IMR-90 (cell line): ENCODE data around the gene RFTN1. TPM values are rescaled to one million over a fixed set of nuclear protein-coding genes. Genes with fewer than 3 reads are reported as not detected.

Experiments used
- ATAC-seq: fragments of 200-7000 bp; cut with Tn5 transposase; 2 replicates; pipeline ENCODE4 v1.9.1; 2020; ENCODE audit warnings: low read depth, mild to moderate bottlenecking, moderate library complexity
- BruUV-seq: library from RNA; stranded (reverse); fragments of 400-500 nt; replicated peaks from 2 replicates; lab custom pipeline; 2021; lab: Mats Ljungman, UMichigan
- CTCF ChIA-PET: fragments of 300-600 bp; formaldehyde crosslinking; extraction: SDS; loops from one replicate; lab custom pipeline; 2021; ENCODE audit warnings: antibody characterized with exemption; lab: Yijun Ruan, JAX
- POLR2A ChIA-PET: fragments of 300-600 bp; sonication (Branson Sonifier 250); formaldehyde crosslinking; loops from one replicate; lab custom pipeline; 2022; ENCODE audit warnings: antibody characterized with exemption; ENCODE audit not compliant: unreplicated experiment; lab: Charles Lee
- DNase-seq: peaks from one replicate; pipeline ENCODE4 v3.0.0; 2013
- H2AFZ ChIP-seq: replicated peaks from 2 replicates; pipeline ENCODE3; 2013; ENCODE audit warnings: low read length, mild to moderate bottlenecking; ENCODE audit not compliant: poor library complexity
- H2AK5ac ChIP-seq: 2 replicates; pipeline ENCODE4 v1.6.1; 2013; ENCODE audit warnings: low read depth, low read length, inconsistent platforms
- H2AK9ac ChIP-seq: replicated peaks from 2 replicates; pipeline ENCODE3; 2013; ENCODE audit warnings: mild to moderate bottlenecking, low read depth, low read length, moderate library complexity; ENCODE audit not compliant: poor library complexity
- H2BK120ac ChIP-seq: 2 replicates; pipeline ENCODE4 v1.6.1; 2013; ENCODE audit warnings: low read depth, low read length, inconsistent platforms
- H2BK15ac ChIP-seq: 3 replicates; pipeline ENCODE4 v1.6.1; 2013; ENCODE audit warnings: low read depth, low read length, inconsistent platforms
- H2BK20ac ChIP-seq: 2 replicates; pipeline ENCODE4 v1.6.1; 2013; ENCODE audit warnings: low read depth, mild to moderate bottlenecking, inconsistent platforms, low read length, moderate library complexity
- H2BK5ac ChIP-seq: 2 replicates; pipeline ENCODE4 v1.6.1; 2013; ENCODE audit warnings: mild to moderate bottlenecking, low read depth, low read length, inconsistent platforms; ENCODE audit not compliant: poor library complexity, severe bottlenecking
- H3K14ac ChIP-seq: replicated peaks from 2 replicates; pipeline ENCODE4 v1.6.1; 2013; ENCODE audit warnings: low read depth, low read length, inconsistent platforms
- H3K18ac ChIP-seq: 2 replicates; pipeline ENCODE4 v1.6.1; 2013; ENCODE audit warnings: low read depth, low read length, control low read depth
- H3K23ac ChIP-seq: 2 replicates; pipeline ENCODE4 v1.6.1; 2013; ENCODE audit warnings: low read depth, low read length, inconsistent platforms
- H3K27ac ChIP-seq: 2 replicates; pipeline ENCODE4 v1.5.1; 2013; ENCODE audit warnings: mild to moderate bottlenecking, control low read depth, low read length; ENCODE audit not compliant: insufficient read depth
- H3K27me3 ChIP-seq: 2 replicates; pipeline ENCODE4 v1.6.1; 2013; ENCODE audit warnings: low read length; ENCODE audit not compliant: control insufficient read depth, insufficient read depth
- H3K36me3 ChIP-seq: 2 replicates; pipeline ENCODE4 v1.6.1; 2013; ENCODE audit warnings: low read length, mixed read lengths; ENCODE audit not compliant: control insufficient read depth, insufficient read depth
- H3K4ac ChIP-seq: 2 replicates; pipeline ENCODE4 v1.6.1; 2013; ENCODE audit warnings: low read depth, low read length, inconsistent platforms
- H3K4me1 ChIP-seq: 2 replicates; pipeline ENCODE4 v1.6.1; 2013; ENCODE audit warnings: low read length, mixed read lengths; ENCODE audit not compliant: control insufficient read depth, insufficient read depth
- H3K4me2 ChIP-seq: 2 replicates; pipeline ENCODE4 v1.6.1; 2013; ENCODE audit warnings: low read depth, mild to moderate bottlenecking, control low read depth, low read length, moderate library complexity
- H3K4me3 ChIP-seq: 2 replicates; pipeline ENCODE4 v1.5.1; 2013; ENCODE audit warnings: low read depth, mild to moderate bottlenecking, control low read depth, low read length, moderate library complexity; ENCODE audit not compliant: insufficient read depth
- H3K56ac ChIP-seq: 2 replicates; pipeline ENCODE4 v1.6.1; 2013; ENCODE audit warnings: low read length, inconsistent platforms; ENCODE audit not compliant: insufficient read depth; ENCODE audit errors: extremely low read depth
- H3K79me1 ChIP-seq, 2 experiments: 2 replicates each; pipeline ENCODE4 v1.6.1; 2013; ENCODE audit warnings: low read length in 2 of 2, inconsistent platforms in 1 of 2, low read depth in 1 of 2
- H3K9ac ChIP-seq: 2 replicates; pipeline ENCODE4 v1.6.1; 2013; ENCODE audit warnings: low read depth, low read length, control low read depth
- H3K9me1 ChIP-seq: 2 replicates; pipeline ENCODE4 v1.6.1; 2013; ENCODE audit warnings: low read length, inconsistent platforms; ENCODE audit not compliant: insufficient read depth
- H3K9me3 ChIP-seq: 2 replicates; pipeline ENCODE4 v1.6.1; 2013; ENCODE audit warnings: low read length; ENCODE audit not compliant: control insufficient read depth, insufficient read depth
- H4K20me1 ChIP-seq: 2 replicates; pipeline ENCODE4 v1.6.1; 2013; ENCODE audit warnings: low read length, inconsistent platforms; ENCODE audit not compliant: insufficient read depth
- H4K5ac ChIP-seq: 2 replicates; pipeline ENCODE4 v1.6.1; 2013; ENCODE audit warnings: mild to moderate bottlenecking, low read depth, low read length, control low read depth
- H4K8ac ChIP-seq, 2 experiments: 2 replicates each; pipeline ENCODE4 v1.6.1; 2013; ENCODE audit warnings: low read depth in 2 of 2, low read length in 2 of 2, control low read depth in 1 of 2, inconsistent platforms in 1 of 2
- H4K91ac ChIP-seq: 2 replicates; pipeline ENCODE4 v1.6.1; 2013; ENCODE audit warnings: low read depth, low read length, inconsistent platforms; ENCODE audit not compliant: insufficient read depth
- RAD21 ChIP-seq: IDR thresholded peaks from 2 replicates; pipeline ENCODE4 v1.6.1; 2012; ENCODE audit warnings: low read length, improper control_type of control experiment
- WGBS, 2 experiments: methylation state at CpG; one replicate each; pipeline versions ENCODE4 v1.1.5 to v1.1.7; 2013; ENCODE audit warnings: missing lambda C conversion rate in 2 of 2; ENCODE audit not compliant: insufficient read length in 1 of 2; ENCODE audit errors: extremely low coverage in 2 of 2; 5-methylcytosine and 5-hydroxymethylcytosine counted together
- dilution Hi-C: fragments of 300-500 bp; cut with HindIII; formaldehyde crosslinking; loops from one replicate; pipeline ENCODE4 v1.14.3; 2018; ENCODE audit warnings: low sequenced_read_pairs; ENCODE audit not compliant: unreplicated experiment
- in situ Hi-C: fragments of 300-500 bp; cut with MboI; formaldehyde crosslinking; loops from 3 replicates; pipeline ENCODE4 v1.14.3; 2019; ENCODE audit warnings: low sequenced_read_pairs, inconsistent platforms, mixed read lengths
- intact Hi-C: fragments of 100-400 bp; cut with micrococcal nuclease; formaldehyde crosslinking; loops from 2 replicates; pipeline ENCODE4 v1.10.0; 2022
- polyA plus RNA-seq, 3 experiments: library from polyadenylated mRNA; depleted of rRNA; stranded (reverse); fragments of >200 nt; gene quantifications; 2 replicates each; pipeline ENCODE4 v1.2.3, GENCODE V29; 2012; ENCODE audit warnings: low replicate concordance in 1 of 3
- total RNA-seq: library from RNA; depleted of rRNA; stranded (reverse); fragments of >200 nt; gene quantifications from 2 replicates; pipeline ENCODE4 v1.2.3, GENCODE V29; 2012
- TF ChIP-seq, protein P1 (sequence below): conservative IDR thresholded peaks from 2 replicates; pipeline ENCODE4 v1.5.1; 2012; ENCODE audit warnings: mild to moderate bottlenecking, low read depth, low read length, improper control_type of control experiment

The RFTN1 gene
- total and polyA plus RNA-seq, 2 of the 4 experiments (the other 2 are of a cell fraction) = 45.0 to 52.0 TPM

DNA sequence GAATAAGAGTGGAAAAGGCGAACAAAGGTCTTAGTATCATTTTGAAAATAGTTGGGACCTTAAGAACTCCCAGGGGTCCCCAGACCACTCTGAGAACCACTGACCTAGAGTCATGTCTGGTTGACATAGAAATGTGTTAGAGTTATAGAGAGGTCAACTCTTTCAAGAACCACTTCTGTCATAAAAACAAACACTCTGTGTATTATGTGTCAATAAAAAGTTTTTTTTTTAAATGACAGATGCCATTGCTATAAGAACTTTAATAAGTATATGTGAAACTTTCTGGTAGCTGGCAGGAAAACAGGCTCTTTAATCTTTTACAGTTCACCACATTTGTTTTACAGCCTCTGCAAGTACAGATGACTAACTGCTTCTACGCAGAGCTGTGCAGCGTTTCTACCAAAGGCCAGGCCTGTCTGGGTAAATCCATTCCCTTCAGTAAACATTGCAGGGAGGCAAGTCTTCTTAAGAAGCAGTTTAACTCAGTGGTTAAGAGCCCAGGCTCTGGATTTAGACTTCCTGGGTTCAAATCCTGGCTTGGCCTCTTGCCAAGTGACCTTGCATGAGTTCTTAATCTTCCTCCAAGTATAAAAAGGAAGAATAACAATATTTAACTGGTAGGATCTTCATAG, 56.6 kb downstream of the RFTN1 start:
- no peak overlapping the region for H3K14ac ChIP-seq
- no peak overlapping the region for H4K8ac ChIP-seq
- H4K20me1 ChIP-seq = peaks cover 26% of the 10 kb centered on the region; the same call in 1 of the 2 replicates
- 0 out of 2 replicates have a peak overlapping the region, but pooled peaks have one; percentile 10 for H2BK20ac ChIP-seq
- ChIA-PET POLR2A (no interaction called here), CTCF (no interaction called here)
- peaks cover 11% of the 10 kb centered on the region for H3K9me1 ChIP-seq
- H3K23ac ChIP-seq = no peak overlapping the region
- H3K4me2 ChIP-seq = no peak overlapping the region
- no peaks in the 10 kb centered on the region for H3K27me3 ChIP-seq
- H3K9me3 ChIP-seq = no peaks in the 10 kb centered on the region
- no peak overlapping the region for H2BK15ac ChIP-seq
- H3K56ac ChIP-seq = no peak overlapping the region
- no peak overlapping the region for H3K9ac ChIP-seq
- no peak overlapping the region for H2BK120ac ChIP-seq
- in situ Hi-C loops (no loop called here), intact Hi-C loops (no loop called here), dilution Hi-C loops (no loop called here)
- H4K91ac ChIP-seq = no peak overlapping the region
- H2BK5ac ChIP-seq = peak overlapping the region; percentile 3
- H4K5ac ChIP-seq = no peak overlapping the region
- H3K79me1 ChIP-seq = peaks cover 19 to 59% of the 10 kb centered on the region in 2 experiments
- H2AK5ac ChIP-seq = no peak overlapping the region
- ATAC-seq = peak; percentile 94
- H3K4ac ChIP-seq = no peak overlapping the region
- no CpG with 5 or more reads among the region's 3 CpGs for WGBS, 2 experiments
- H3K4me3 ChIP-seq = no peak overlapping the region
- H3K18ac ChIP-seq = no peak overlapping the region
- H3K36me3 ChIP-seq = peaks cover 7% of the 10 kb centered on the region
- TF ChIP-seq RAD21 = peak; percentile 22; the same call in 1 of the 2 replicates
- TF ChIP-seq, protein P1, sequence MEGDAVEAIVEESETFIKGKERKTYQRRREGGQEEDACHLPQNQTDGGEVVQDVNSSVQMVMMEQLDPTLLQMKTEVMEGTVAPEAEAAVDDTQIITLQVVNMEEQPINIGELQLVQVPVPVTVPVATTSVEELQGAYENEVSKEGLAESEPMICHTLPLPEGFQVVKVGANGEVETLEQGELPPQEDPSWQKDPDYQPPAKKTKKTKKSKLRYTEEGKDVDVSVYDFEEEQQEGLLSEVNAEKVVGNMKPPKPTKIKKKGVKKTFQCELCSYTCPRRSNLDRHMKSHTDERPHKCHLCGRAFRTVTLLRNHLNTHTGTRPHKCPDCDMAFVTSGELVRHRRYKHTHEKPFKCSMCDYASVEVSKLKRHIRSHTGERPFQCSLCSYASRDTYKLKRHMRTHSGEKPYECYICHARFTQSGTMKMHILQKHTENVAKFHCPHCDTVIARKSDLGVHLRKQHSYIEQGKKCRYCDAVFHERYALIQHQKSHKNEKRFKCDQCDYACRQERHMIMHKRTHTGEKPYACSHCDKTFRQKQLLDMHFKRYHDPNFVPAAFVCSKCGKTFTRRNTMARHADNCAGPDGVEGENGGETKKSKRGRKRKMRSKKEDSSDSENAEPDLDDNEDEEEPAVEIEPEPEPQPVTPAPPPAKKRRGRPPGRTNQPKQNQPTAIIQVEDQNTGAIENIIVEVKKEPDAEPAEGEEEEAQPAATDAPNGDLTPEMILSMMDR = no peak
- peak overlapping the region; percentile 22; the same call in 1 of the 2 replicates for H3K27ac ChIP-seq
- H2AK9ac ChIP-seq = no peak overlapping the region
- peaks cover 6% of the 10 kb centered on the region for H3K4me1 ChIP-seq
- no TSS peak for BruUV-seq
- peak; percentile 93 for DNase-seq
- no peak overlapping the region for H2AFZ ChIP-seq
